Calu3 (cell line): Measurements from ENCODE around the gene DMPK. TPM values are rescaled to one million over a fixed set of nuclear protein-coding genes. Genes with fewer than 3 reads are reported as not detected.
A peak's percentile ranks its signal among the peaks of the same experiment; 100 is the strongest.

Experiments used
- BruUV-seq: library from RNA; stranded (reverse); fragments of 400-500 nt; replicated peaks from 2 replicates; lab custom pipeline; 2021; lab: Mats Ljungman, UMichigan
- CTCF ChIA-PET: fragments of 300-600 bp; sonication (Branson Sonifier 250); formaldehyde crosslinking; loops from one replicate; lab custom pipeline; 2022; ENCODE audit warnings: antibody characterized with exemption; lab: Charles Lee
- DNase-seq: peaks from one replicate; pipeline ENCODE4 v3.0.0; 2022
- H3K27ac Mint-ChIP-seq: one replicate; pipeline ENCODE4 v1.8.0; 2022; ENCODE audit warnings: mixed read lengths; ENCODE audit not compliant: unreplicated experiment
- H3K27me3 Mint-ChIP-seq: one replicate; pipeline ENCODE4 v1.8.0; 2022; ENCODE audit warnings: mixed read lengths; ENCODE audit not compliant: unreplicated experiment
- H3K36me3 Mint-ChIP-seq: one replicate; pipeline ENCODE4 v1.8.0; 2022; ENCODE audit warnings: mild to moderate bottlenecking, moderate library complexity, mixed read lengths; ENCODE audit not compliant: insufficient read depth, unreplicated experiment
- H3K4me1 Mint-ChIP-seq: one replicate; pipeline ENCODE4 v1.8.0; 2022; ENCODE audit warnings: mild to moderate bottlenecking, low read depth, mixed read lengths; ENCODE audit not compliant: unreplicated experiment
- H3K4me3 Mint-ChIP-seq: one replicate; pipeline ENCODE4 v1.8.0; 2022; ENCODE audit warnings: mild to moderate bottlenecking, low read depth, moderate library complexity, mixed read lengths; ENCODE audit not compliant: unreplicated experiment
- H3K9me3 Mint-ChIP-seq: one replicate; pipeline ENCODE4 v1.8.0; 2022; ENCODE audit warnings: low read depth, mixed read lengths; ENCODE audit not compliant: unreplicated experiment
- CTCF ChIP-seq: fragments of 200-600 bp; IDR thresholded peaks from one replicate; pipeline ENCODE4 v1.8.0; 2022; ENCODE audit warnings: antibody characterized with exemption; ENCODE audit not compliant: unreplicated experiment
- intact Hi-C: fragments of 100-400 bp; cut with micrococcal nuclease; formaldehyde crosslinking; loops from one replicate; pipeline ENCODE4 v1.10.0; 2022; ENCODE audit not compliant: unreplicated experiment
- total RNA-seq: library from RNA; stranded (reverse); gene quantifications from 2 replicates; pipeline ENCODE4 v1.2.3, GENCODE V29; 2022

The DMPK gene
- total RNA-seq, 1 experiment from 2014 or later, result 70.8 TPM

GRCh38 chr19:45817010-45817724 is 34.9 kb upstream of the DMPK start:
- Mint-ChIP-seq H3K36me3 (peaks cover 63% of the 10 kb centered on the region), H3K4me1 (no peaks in the 10 kb centered on the region), H3K4me3 (no peak overlapping the region), H3K27ac (no peak overlapping the region), H3K9me3 (no peaks in the 10 kb centered on the region), H3K27me3 (no peaks in the 10 kb centered on the region)
- no TSS peak for BruUV-seq
- peak; percentile 98 for DNase-seq
- intact Hi-C loops, result loop anchor here (1.0 kb wide), 1 partner anchor 65 kb away; no protein-coding TSS in a partner anchor
- TF ChIP-seq CTCF, result peak; percentile 97
- CTCF ChIA-PET, result interaction anchor here (0.5 to 1.4 kb wide), 27 partner anchors 9 to 792 kb away, joined by 3 to 18 read pairs (median 5); partner anchors contain the start of genes CCDC61, DMWD, FOXA3 and IRF2BP1

GRCh38 chr19:45816236-45817009 is 34.1 kb upstream of the DMPK start:
- CTCF ChIA-PET, result interaction anchor here (0.5 to 1.4 kb wide), 28 partner anchors 10 to 791 kb away, joined by 3 to 18 read pairs (median 5); partner anchors contain the start of genes CCDC61, DMWD, FOXA3 and IRF2BP1
- H3K9me3 Mint-ChIP-seq, result no peaks in the 10 kb centered on the region
- BruUV-seq, result no TSS peak
- TF ChIP-seq CTCF, result no peak
- peaks cover 65% of the 10 kb centered on the region for H3K36me3 Mint-ChIP-seq
- no peak overlapping the region for H3K27ac Mint-ChIP-seq
- no peaks in the 10 kb centered on the region for H3K4me1 Mint-ChIP-seq
- intact Hi-C loops, result loop anchor here (1.0 kb wide), 1 partner anchor 66 kb away; no protein-coding TSS in a partner anchor
- H3K4me3 Mint-ChIP-seq, result no peak overlapping the region
- DNase-seq, result no peak
- no peaks in the 10 kb centered on the region for H3K27me3 Mint-ChIP-seq

- peaks cover 59% of the 10 kb centered on the region for H3K36me3 Mint-ChIP-seq
- CTCF ChIA-PET, result interaction anchor here (0.7 kb wide), 1 partner anchor 31 kb away, joined by 3 read pairs; no protein-coding TSS in a partner anchor
- TF ChIP-seq CTCF, result no peak
- peaks cover 2% of the 10 kb centered on the region for H3K4me1 Mint-ChIP-seq
- intact Hi-C loops, result no loop called here
- DNase-seq, result no peak
- H3K4me3 Mint-ChIP-seq, result no peak overlapping the region
- no peaks in the 10 kb centered on the region for H3K9me3 Mint-ChIP-seq
- no peak overlapping the region for H3K27ac Mint-ChIP-seq
- BruUV-seq, result TSS peak; percentile 27
- H3K27me3 Mint-ChIP-seq, result no peaks in the 10 kb centered on the region
These were observed 33.4 kb upstream of the DMPK start for GRCh38 chr19:45815481-45816216.
